Upper lobe of left lung (tissue), 6 donors: ENCODE data around the gene ZNF625. TPM values are rescaled to one million over a fixed set of nuclear protein-coding genes. Genes with fewer than 3 reads are reported as not detected.

Experiments used
- ATAC-seq, 2 donors: fragments of 200-7000 bp; cut with Tn5 transposase; one replicate each; pipeline ENCODE4 v1.9.1; 2022; ENCODE audit warnings: mild to moderate bottlenecking in 2 of 2, moderate library complexity in 2 of 2; ENCODE audit not compliant: low FRiP score in 2 of 2
- DNase-seq, 2 donors: peaks; one replicate each; pipeline ENCODE4 v3.0.0-alpha.2; 2019 to 2020
- H3K27ac ChIP-seq, 4 donors: fragments of 200-600 bp; sonication (generic); one replicate each; pipeline ENCODE4 v1.5.1; 2016 to 2019
- H3K27me3 ChIP-seq, 4 donors: fragments of 200-600 bp; sonication (generic); one replicate each; pipeline ENCODE4 v1.5.1; 2017 to 2019
- H3K36me3 ChIP-seq, 4 donors: fragments of 200-600 bp; sonication (generic); one replicate each; pipeline ENCODE4 v1.5.1; 2016 to 2019
- H3K4me1 ChIP-seq, 4 donors: fragments of 200-600 bp; sonication (generic); one replicate each; pipeline ENCODE4 v1.5.1; 2018 to 2019
- H3K4me3 ChIP-seq, 4 donors: fragments of 200-600 bp; sonication (generic); one replicate each; pipeline ENCODE4 v1.5.1; 2017 to 2019; ENCODE audit warnings: mild to moderate bottlenecking in 2 of 4, moderate library complexity in 1 of 4
- H3K9me3 ChIP-seq, 4 donors: fragments of 200-600 bp; sonication (generic); one replicate each; pipeline ENCODE4 v1.5.1; 2018 to 2019
- CTCF ChIP-seq, 6 experiments: fragments of 450-650 bp in 4 of 6; fragments of 200-600 bp in 2 of 6; sonication (generic) in 2 of 6; IDR thresholded peaks; one replicate each; pipeline ENCODE4 v1.5.1; 2016 to 2019; ENCODE audit warnings: antibody characterized with exemption in 6 of 6
- EP300 ChIP-seq, 4 donors: sonication (generic); formaldehyde crosslinking; IDR thresholded peaks; one replicate each; pipeline ENCODE4 v1.5.1; 2017; ENCODE audit warnings: antibody characterized with exemption in 4 of 4, control low read depth in 2 of 4
- POLR2A ChIP-seq, 4 donors: fragments of 450-650 bp; IDR thresholded peaks; one replicate each; pipeline ENCODE4 v1.5.1; 2016 to 2017; ENCODE audit warnings: antibody characterized with exemption in 4 of 4, mild to moderate bottlenecking in 2 of 4
- POLR2AphosphoS5 ChIP-seq, 2 donors: sonication (generic); formaldehyde crosslinking; IDR thresholded peaks; one replicate each; pipeline ENCODE4 v1.5.1; 2017; ENCODE audit warnings: antibody characterized with exemption in 2 of 2
- WGBS, 2 donors: methylation state at CpG; one replicate each; pipeline ENCODE4 v1.1.5; 2017 to 2018; 5-methylcytosine and 5-hydroxymethylcytosine counted together
- total RNA-seq, 6 donors: library from RNA; depleted of rRNA in 4 of 6; stranded (reverse); fragments of >200 nt in 4 of 6; gene quantifications; one replicate each; pipeline versions ENCODE4 v1.1.0 to v1.2.1, GENCODE V29; 2016 to 2021
- donor health status: DM: no; HTN: no; CAD: no; lungs with moderate emphysema.
- donor health status: DM: no; HTN: yes; CAD: no; lungs with severe emphysema.

ZNF625 gene
- total RNA-seq, 6 donors from 2014 or later: 3.0 to 9.8 (median 5.0) TPM

GRCh38 chr19:12133069-12133468 lies 23.5 kb downstream of the ZNF625 start:
- no peak for DNase-seq
- no peaks in the 10 kb centered on the region for H3K27me3 ChIP-seq
- 97% methylated on average over 3 of the region's 3 CpGs for WGBS, 2 donors
- H3K9me3 ChIP-seq: peaks cover 18 to 33% (median 25%) of the 10 kb centered on the region in 4 donors
- no peak overlapping the region for H3K27ac ChIP-seq
- H3K4me1 ChIP-seq: no peaks in the 10 kb centered on the region
- TF ChIP-seq POLR2AphosphoS5 (IDR thresholded peaks at IDR 0.05) (no peak), POLR2A (IDR thresholded peaks at IDR 0.05) (no peak), EP300 (IDR thresholded peaks at IDR 0.05) (no peak), CTCF (IDR thresholded peaks at IDR 0.05) (no peak)
- no peak overlapping the region for H3K4me3 ChIP-seq
- ATAC-seq: no peak
- H3K36me3 ChIP-seq: peaks cover 30 to 47% (median 35%) of the 10 kb centered on the region in 4 donors

GRCh38 chr19:12126707-12127106 lies 29.8 kb downstream of the ZNF625 start:
- no peaks in the 10 kb centered on the region for H3K36me3 ChIP-seq
- H3K4me3 ChIP-seq: no peak overlapping the region
- TF ChIP-seq EP300 (IDR thresholded peaks at IDR 0.05): no peak
- TF ChIP-seq CTCF (IDR thresholded peaks at IDR 0.05): peak; percentile 29 to 59 (median 48)
- DNase-seq (no peak), ATAC-seq (no peak)
- H3K4me1 ChIP-seq: no peaks in the 10 kb centered on the region
- H3K9me3 ChIP-seq: peaks cover 0 to 9% (median 0%) of the 10 kb centered on the region in 4 donors
- no peak overlapping the region for H3K27ac ChIP-seq
- 21 to 41% methylated on average over 2 of the region's 2 CpGs for WGBS, 2 donors
- H3K27me3 ChIP-seq: no peaks in the 10 kb centered on the region

DNA sequence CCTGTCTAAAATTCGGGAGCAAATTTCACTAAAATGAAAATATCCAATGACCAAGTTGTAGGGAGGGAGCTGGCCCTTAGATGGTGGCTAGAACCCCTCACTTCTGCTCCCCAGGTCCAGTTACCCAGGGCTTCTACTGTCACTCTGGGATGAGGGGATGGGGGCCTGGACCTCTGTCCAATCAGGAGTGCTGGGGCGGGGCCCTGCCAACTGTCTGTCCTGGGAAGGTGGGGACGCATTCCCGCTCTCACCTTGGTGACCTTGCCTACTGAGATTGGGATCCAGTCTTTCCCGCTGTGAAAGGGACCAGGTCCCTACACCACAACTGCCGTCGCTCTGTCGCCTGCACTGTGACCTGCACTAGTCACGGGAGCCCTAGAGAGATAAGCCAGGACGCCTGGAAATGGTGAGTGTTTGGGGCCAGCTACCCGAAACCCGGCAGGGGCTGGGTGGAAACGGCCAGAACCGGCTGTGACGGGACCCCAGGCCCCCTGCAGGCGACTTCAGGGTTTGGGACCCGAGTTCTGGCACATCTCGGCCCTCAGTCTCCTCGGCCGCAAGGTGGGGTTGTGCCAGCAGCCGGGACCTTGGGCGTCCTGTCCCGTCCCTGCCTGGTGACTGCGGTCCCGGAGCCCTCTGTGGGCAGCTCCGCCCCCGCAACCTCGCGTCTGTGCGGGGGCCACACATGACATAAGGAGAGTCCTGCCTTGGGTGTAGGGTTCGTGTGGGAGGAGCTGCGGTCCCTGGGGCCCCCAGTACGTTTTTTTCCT lies 39.1 kb downstream of the ZNF625 start:
- ATAC-seq (no peak), DNase-seq (peak in 1 of 2 donors; percentile 69)
- Histone ChIP-seq H3K27me3 (no peaks in the 10 kb centered on the region), H3K4me3 (no peak overlapping the region), H3K4me1 (no peaks in the 10 kb centered on the region), H3K36me3 (peaks cover 0 to 6% (median 3%) of the 10 kb centered on the region in 4 donors), H3K27ac (no peak overlapping the region), H3K9me3 (peaks cover 0 to 7% (median 1%) of the 10 kb centered on the region in 4 donors)
- 80 to 92% methylated on average over 16 to 17 of the region's 33 CpGs for WGBS, 2 donors
- no peak for TF ChIP-seq EP300 (IDR thresholded peaks at IDR 0.05)
- TF ChIP-seq CTCF (IDR thresholded peaks at IDR 0.05): no peak
- TF ChIP-seq POLR2AphosphoS5 (IDR thresholded peaks at IDR 0.05): no peak
- no peak for TF ChIP-seq POLR2A (IDR thresholded peaks at IDR 0.05)

DNA sequence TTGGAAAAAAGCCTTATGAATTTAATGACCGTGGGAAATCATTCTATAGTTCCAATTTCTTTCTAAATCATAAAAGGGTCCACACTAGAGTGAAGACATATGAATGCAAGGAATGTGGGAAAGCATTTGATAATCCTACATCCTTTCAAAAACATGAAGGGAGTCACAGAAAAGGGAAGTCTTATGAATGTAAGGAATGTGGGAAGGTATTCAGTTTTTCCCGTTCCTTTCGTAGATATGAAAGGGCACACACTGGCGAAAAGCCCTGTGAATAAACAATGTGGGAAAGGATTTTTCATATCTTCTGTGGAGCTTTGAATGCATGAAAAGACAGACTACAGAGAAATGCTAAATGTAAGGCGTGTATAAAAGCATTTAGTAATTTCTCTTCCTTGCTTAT lies 43.4 kb downstream of the ZNF625 start:
- ATAC-seq: no peak
- no peaks in the 10 kb centered on the region for H3K27me3 ChIP-seq
- peaks cover 7 to 26% (median 13%) of the 10 kb centered on the region in 4 donors for H3K36me3 ChIP-seq
- H3K4me3 ChIP-seq: no peak overlapping the region
- H3K9me3 ChIP-seq: peaks cover 0 to 12% (median 8%) of the 10 kb centered on the region in 4 donors
- no peaks in the 10 kb centered on the region for H3K4me1 ChIP-seq
- no peak overlapping the region for H3K27ac ChIP-seq
- 90 to 91% methylated on average over 5 of the region's 5 CpGs for WGBS, 2 donors
- no peak for TF ChIP-seq POLR2AphosphoS5 (IDR thresholded peaks at IDR 0.05)
- TF ChIP-seq EP300 (IDR thresholded peaks at IDR 0.05): no peak
- no peak for TF ChIP-seq CTCF (IDR thresholded peaks at IDR 0.05)
- TF ChIP-seq POLR2A (IDR thresholded peaks at IDR 0.05): no peak
- DNase-seq: no peak

GRCh38 chr19:12112701-12113100 lies 43.8 kb downstream of the ZNF625 start:
- DNase-seq: no peak
- H3K4me1 ChIP-seq: no peaks in the 10 kb centered on the region
- no peak for ATAC-seq
- H3K27me3 ChIP-seq: no peaks in the 10 kb centered on the region
- H3K27ac ChIP-seq: no peak overlapping the region
- H3K36me3 ChIP-seq: peaks cover 7 to 26% (median 13%) of the 10 kb centered on the region in 4 donors
- 89% methylated on average over 8 of the region's 8 CpGs for WGBS, 2 donors
- peaks cover 0 to 12% (median 8%) of the 10 kb centered on the region in 4 donors for H3K9me3 ChIP-seq
- TF ChIP-seq CTCF (IDR thresholded peaks at IDR 0.05) (no peak), EP300 (IDR thresholded peaks at IDR 0.05) (no peak), POLR2AphosphoS5 (IDR thresholded peaks at IDR 0.05) (no peak), POLR2A (IDR thresholded peaks at IDR 0.05) (no peak)
- H3K4me3 ChIP-seq: no peak overlapping the region
